Activated T-cell treated with anti-CD3 and anti-CD28 coated beads for 24 hours (primary cell): Measurements from ENCODE around the gene KIF1A.

Source experiments
- DNase-seq: peaks from one replicate; pipeline ENCODE4 v3.0.0-alpha.2; 2020; ENCODE audit warnings: low read depth

KIF1A gene

GRCh38 chr2:240719676-240720545 lies 100.1 kb downstream of the KIF1A start:
- DNase-seq, result no peak

DNA sequence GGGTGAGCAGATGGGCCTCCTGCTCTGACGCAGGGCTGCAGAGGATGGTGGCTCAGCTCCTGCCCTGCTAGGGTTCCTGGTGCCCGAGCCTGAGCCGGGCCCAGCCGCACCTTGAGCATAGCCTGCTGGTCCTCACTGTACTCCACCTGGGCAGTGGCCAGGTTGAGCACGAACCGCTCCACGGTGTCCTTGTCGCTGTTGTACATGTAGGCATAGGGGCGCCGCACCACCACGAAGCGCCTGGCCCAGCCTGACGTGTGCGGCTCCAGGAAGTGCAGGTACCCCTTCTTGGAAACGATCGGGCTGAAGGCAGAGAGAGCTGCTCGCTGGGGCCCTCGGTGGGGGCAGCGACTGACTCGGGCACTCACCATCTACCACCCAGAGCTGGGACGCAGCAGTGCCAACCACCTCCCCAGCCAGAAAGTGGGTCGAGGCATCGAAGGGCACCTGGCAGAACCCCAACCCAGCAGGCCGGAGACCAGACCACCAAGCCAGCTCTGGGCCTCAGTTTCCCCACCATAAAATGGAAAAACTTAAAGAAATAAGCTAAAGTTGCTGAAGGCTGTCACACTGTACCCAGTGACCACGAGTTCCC lies 101.0 kb downstream of the KIF1A start:
- DNase-seq, result no peak

DNA sequence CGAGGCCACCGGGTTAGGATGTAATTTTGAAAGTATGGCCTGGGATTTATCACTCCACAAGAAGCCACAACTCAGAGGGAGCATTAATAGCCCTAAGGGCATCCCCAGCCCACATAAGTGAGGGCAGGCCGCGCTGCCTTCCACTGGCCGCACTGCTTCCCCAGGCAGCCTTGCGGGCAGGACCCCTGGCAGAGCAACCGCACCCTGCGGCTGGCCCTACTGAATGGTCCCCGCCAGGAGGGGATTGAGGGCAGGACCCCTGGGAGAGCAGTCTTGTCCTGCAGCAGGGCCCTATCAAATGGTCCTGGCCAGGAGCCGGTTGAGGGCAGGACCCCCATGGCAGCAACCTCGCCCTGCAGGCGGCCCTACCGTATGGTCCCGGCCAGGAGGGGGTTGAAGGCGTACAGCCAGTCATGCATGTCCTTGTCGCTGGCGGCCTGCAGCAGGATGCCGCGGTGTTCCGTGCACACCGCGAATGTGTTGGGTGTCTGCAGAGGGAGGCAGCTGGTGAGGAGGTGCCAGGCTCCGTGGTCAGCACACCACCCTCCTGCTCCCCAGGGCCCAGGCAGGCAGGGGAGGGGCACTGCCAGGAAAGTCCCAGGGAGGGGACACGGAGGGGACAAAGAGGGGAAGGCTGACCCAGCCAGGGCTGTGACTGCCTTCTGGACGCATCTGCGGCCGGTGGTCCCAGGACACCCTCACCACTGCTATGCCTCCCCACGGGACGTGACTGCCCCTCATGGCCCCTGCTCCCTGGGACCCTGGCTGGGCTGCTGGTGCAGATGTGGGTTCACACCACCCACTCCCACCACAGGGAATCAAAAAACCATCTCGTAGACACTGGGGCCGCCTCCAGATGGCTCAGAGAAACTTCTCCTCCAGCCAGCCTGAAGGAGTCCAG lies 102.1 kb downstream of the KIF1A start:
- no peak for DNase-seq

- DNase-seq, result no peak
Observed at GRCh38 chr2:240717181-240717641, 102.8 kb downstream of the KIF1A start.

DNA sequence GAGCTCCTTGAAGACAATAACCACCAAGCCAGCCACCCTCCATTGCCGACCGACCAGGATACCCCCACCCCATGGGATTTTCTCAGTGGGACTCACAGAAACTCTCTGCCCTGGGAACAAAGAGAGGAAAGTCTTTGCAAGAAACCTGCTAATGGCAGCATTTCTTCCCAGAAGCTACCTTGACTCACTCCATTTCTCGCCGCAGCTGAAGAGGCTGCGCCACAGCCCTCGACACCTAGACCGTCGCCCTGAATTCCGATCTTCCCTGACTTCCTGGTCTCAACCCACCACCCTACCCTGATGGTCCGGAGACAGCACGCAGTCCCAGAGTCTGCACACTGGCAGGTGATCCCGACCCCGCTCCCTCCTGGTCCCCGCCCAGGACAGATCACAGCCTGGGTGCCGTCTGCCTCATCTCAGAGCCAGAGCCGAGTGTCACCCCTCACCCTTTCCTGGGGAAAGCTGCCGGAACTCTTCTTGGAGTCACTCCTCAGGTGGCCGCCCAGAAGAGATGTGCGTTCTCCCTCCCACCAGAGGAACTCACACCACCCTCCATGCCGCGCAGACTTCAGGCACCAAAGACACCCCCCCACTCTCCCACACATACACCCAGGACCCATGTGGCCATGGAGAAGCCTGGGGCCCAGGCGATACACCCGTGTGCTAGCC lies 103.8 kb downstream of the KIF1A start:
- DNase-seq, result no peak

- DNase-seq, result no peak
Observed at GRCh38 chr2:240714747-240715725, 105.0 kb downstream of the KIF1A start.

- DNase-seq, result no peak
Observed at GRCh38 chr2:240713928-240714746, 105.9 kb downstream of the KIF1A start.

GRCh38 chr2:240713071-240713927 lies 106.7 kb downstream of the KIF1A start:
- DNase-seq, result no peak

- no peak for DNase-seq
Observed at GRCh38 chr2:240712121-240712520, 107.9 kb downstream of the KIF1A start.

DNA sequence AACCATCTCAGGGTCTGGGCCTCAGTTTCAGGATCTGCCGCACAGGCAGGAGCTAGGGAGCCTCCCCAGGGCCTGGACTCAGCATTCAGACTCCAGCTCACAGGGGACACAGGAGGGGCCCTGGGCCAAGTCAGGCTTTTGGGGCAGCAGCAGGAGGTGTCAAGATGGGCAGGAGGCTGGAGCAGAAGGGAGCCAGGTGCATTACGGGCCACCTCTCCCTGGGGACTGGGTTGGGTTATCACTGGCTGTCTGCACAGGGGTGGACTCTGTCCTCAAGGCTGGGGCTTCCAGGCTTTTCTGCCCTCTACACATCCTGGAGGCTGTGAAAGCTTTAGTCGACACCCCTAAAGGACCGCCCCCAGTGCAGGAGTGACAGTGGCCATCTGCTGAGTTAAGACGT lies 108.3 kb downstream of the KIF1A start:
- DNase-seq, result no peak

GRCh38 chr2:240711296-240711695 lies 108.7 kb downstream of the KIF1A start:
- DNase-seq, result no peak

GRCh38 chr2:240708457-240708856 lies 111.6 kb downstream of the KIF1A start:
- no peak for DNase-seq

GRCh38 chr2:240707821-240708220 lies 112.2 kb downstream of the KIF1A start:
- DNase-seq, result no peak

DNA sequence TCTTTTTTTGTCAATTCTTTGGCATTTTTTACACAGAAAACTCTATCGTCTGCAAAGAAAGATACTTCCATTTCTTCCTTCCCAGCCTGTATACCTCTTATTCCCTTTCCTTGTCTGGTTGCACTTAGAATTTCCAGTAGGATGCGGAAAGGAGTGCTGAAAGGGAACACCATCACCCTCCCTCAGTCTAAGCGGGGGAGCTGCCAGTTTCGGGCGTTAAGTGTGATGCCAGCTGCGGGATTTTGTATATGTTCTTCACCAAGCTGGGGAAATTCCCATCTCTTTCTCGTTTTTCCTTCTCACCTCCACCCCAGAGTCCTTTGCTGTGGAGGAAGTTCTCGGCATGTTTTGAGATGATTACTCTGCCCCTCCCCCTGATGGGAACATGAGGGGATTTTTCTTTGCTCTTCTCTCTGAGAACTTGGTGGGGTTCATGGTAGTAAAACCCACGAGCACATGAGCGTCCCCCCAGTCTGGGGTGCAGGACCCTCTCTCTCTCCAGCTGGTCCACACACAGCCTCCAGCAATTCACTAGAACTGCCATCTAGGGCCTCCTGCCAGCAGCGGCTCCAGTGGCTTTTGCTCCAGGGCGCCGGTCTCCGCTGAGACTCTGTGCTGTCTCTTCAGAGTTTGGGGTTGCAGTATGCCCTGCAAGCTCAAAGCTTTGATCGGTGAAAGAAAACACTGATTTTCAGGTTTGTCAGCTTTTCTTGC lies 112.8 kb downstream of the KIF1A start:
- no peak for DNase-seq

GRCh38 chr2:240705204-240705791 lies 114.7 kb downstream of the KIF1A start:
- no peak for DNase-seq

GRCh38 chr2:240704651-240705050 lies 115.4 kb downstream of the KIF1A start:
- DNase-seq, result no peak

DNA sequence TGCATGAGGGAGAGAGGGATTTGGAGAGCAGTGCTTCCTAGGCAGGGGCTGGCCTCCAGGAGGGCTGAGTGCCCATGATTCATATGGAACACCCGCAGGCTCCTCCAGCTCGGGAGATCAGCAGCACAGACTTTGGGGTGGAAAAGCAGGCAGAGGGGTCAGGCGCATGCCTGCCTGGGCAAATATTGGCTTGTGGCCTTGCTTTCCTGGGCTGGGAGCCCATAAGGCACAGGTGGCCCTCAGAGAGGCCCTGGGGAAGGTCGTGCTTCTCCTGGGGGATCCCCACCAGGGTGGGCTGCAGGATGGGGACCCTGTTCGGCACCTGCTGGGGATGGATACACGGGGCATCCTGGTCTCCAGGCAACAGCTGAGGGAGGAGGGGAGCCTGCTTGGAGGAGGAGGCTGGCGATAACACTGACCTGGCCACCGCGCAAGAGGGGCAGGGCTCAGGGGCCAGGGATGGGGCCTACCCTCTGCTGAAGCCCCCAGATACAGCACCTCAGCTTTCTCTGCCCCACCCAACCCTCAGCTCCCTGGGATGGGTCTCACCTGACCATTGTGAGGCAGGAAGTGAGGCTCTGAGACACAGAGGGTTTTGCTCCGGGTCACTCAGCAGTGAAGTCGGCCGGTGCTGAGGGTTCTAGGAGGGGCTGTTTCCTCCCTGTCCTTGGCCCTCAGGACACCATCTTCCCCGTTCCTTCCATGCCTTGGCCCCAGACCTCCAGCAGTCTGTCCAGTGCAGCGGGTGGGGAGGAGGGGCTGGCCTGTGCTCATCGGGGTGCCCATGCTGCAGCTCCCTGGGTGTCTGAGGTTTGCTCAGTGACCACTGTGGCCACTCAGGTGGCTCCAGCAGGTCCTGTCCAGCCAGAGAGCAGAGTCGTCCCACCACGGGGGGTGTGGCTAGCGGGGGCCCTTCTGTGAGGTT lies 116.3 kb downstream of the KIF1A start:
- no peak for DNase-seq
